GM23248 (cell line): ENCODE results near the gene CCDC167. TPM values are rescaled to one million over a fixed set of nuclear protein-coding genes. Genes with fewer than 3 reads are reported as not detected.

Source experiments
- DNase-seq: peaks from one replicate; pipeline ENCODE4 v3.0.0-alpha.2; 2015
- H2AFZ ChIP-seq: fragments of 200-600 bp; sonication (generic); 2 replicates; pipeline ENCODE4 v1.6.1; 2016; ENCODE audit warnings: antibody characterized with exemption
- H3F3A ChIP-seq: fragments of 200-600 bp; sonication (generic); 2 replicates; pipeline ENCODE4 v1.6.1; 2016; ENCODE audit warnings: mild to moderate bottlenecking, antibody characterized with exemption, mixed run types; ENCODE audit not compliant: insufficient read depth
- H3K27ac ChIP-seq: fragments of 200-600 bp; sonication (generic); 2 replicates; pipeline ENCODE4 v1.5.1; 2016; ENCODE audit warnings: mild to moderate bottlenecking
- H3K27me3 ChIP-seq: fragments of 200-600 bp; sonication (generic); replicated peaks from 2 replicates; pipeline ENCODE4 v1.6.1; 2016; ENCODE audit warnings: mild to moderate bottlenecking; ENCODE audit not compliant: insufficient read depth
- H3K36me3 ChIP-seq: fragments of 200-600 bp; sonication (generic); 2 replicates; pipeline ENCODE4 v1.6.1; 2016; ENCODE audit warnings: low read depth, mild to moderate bottlenecking
- H3K4me1 ChIP-seq: fragments of 200-600 bp; sonication (generic); 2 replicates; pipeline ENCODE4 v1.6.1; 2016; ENCODE audit warnings: mild to moderate bottlenecking; ENCODE audit not compliant: insufficient read depth
- H3K4me2 ChIP-seq: fragments of 200-600 bp; sonication (generic); one replicate; pipeline ENCODE4 v1.6.1; 2016; ENCODE audit warnings: mild to moderate bottlenecking; ENCODE audit not compliant: unreplicated experiment
- H3K4me3 ChIP-seq: fragments of 200-600 bp; sonication (generic); 2 replicates; pipeline ENCODE4 v1.5.1; 2016; ENCODE audit warnings: mild to moderate bottlenecking
- H3K79me2 ChIP-seq: fragments of 200-600 bp; sonication (generic); 2 replicates; pipeline ENCODE4 v1.6.1; 2016; ENCODE audit warnings: mild to moderate bottlenecking; ENCODE audit not compliant: insufficient read depth
- H3K9ac ChIP-seq: fragments of 200-600 bp; sonication (generic); 2 replicates; pipeline ENCODE4 v1.6.1; 2016; ENCODE audit warnings: mild to moderate bottlenecking
- H3K9me2 ChIP-seq: fragments of 200-600 bp; sonication (generic); 2 replicates; pipeline ENCODE4 v1.6.1; 2016; ENCODE audit warnings: mixed run types, mild to moderate bottlenecking, moderate library complexity; ENCODE audit not compliant: insufficient read depth
- H3K9me3 ChIP-seq: fragments of 200-600 bp; sonication (generic); one replicate; pipeline ENCODE4 v1.6.1; 2017; ENCODE audit warnings: low read depth
- H4K20me1 ChIP-seq: fragments of 200-600 bp; sonication (generic); 2 replicates; pipeline ENCODE4 v1.6.0; 2016; ENCODE audit not compliant: insufficient read depth
- EZH2 ChIP-seq: fragments of 200-600 bp; sonication (generic); IDR thresholded peaks from 2 replicates; pipeline ENCODE4 v1.6.1; 2018; ENCODE audit warnings: antibody characterized with exemption, mild to moderate bottlenecking; ENCODE audit not compliant: insufficient read depth, poor library complexity, severe bottlenecking
- EZH2phosphoT487 ChIP-seq: fragments of 200-600 bp; sonication (generic); IDR thresholded peaks from 2 replicates; pipeline ENCODE4 v1.6.1; 2018; ENCODE audit warnings: antibody characterized with exemption, moderate library complexity, mild to moderate bottlenecking, low read depth; ENCODE audit not compliant: insufficient read depth
- WGBS, 2 experiments: methylation state at CpG; one replicate each; pipeline ENCODE4 v1.1.6; 2015 to 2017; ENCODE audit warnings: low lambda C conversion rate in 2 of 2, low coverage in 1 of 2; ENCODE audit errors: missing lambda C conversion rate in 2 of 2; 5-methylcytosine and 5-hydroxymethylcytosine counted together
- in situ Hi-C: fragments of 300-500 bp; cut with MboI; formaldehyde crosslinking; loops from 2 replicates; pipeline ENCODE4 v1.15.0; 2020
- polyA plus RNA-seq: library from polyadenylated mRNA; unstranded; fragments of >200 nt; fragmentation: Nextera tagmentation; extraction: Ambion mirVana; gene quantifications from 2 replicates; pipeline ENCODE4 v1.2.1, GENCODE V29; 2016
- total RNA-seq: library from RNA; depleted of rRNA; stranded (reverse); fragments of >200 nt; shearing (Covaris generic); gene quantifications from 2 replicates; pipeline ENCODE4 v1.2.3, GENCODE V29; 2014

CCDC167 gene
- total and polyA plus RNA-seq, 2 experiments from 2014 or later: 35.8 to 51.0 TPM

DNA sequence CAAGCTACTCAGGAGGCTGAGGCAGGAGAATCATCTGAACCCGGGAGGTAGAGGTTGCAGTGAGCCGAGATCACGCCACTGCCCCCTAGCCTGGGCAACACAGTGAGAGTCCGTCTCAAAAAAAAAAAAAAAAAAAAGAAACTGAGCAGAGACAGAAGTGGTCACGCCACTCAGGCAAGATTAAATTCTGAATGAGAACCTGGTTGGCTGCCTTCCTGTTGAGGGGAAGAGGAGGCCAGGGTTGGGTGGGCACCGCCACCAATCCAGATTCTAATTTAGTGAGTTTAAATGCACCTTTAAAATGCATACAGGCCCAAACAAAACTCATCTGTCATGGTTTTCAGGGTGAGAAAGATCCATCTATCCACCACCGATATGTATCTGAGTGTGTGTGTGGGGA, 23.7 kb upstream of the CCDC167 start:
- no peak for TF ChIP-seq EZH2
- no peak for TF ChIP-seq EZH2phosphoT487
- H2AFZ ChIP-seq: no peak overlapping the region
- H3K4me3 ChIP-seq: no peak overlapping the region
- DNase-seq: no peak
- no peaks in the 10 kb centered on the region for H3K9me2 ChIP-seq
- H3K9me3 ChIP-seq: no peaks in the 10 kb centered on the region
- H3K36me3 ChIP-seq: no peaks in the 10 kb centered on the region
- H3K9ac ChIP-seq: no peak overlapping the region
- no peaks in the 10 kb centered on the region for H4K20me1 ChIP-seq
- no peaks in the 10 kb centered on the region for H3K4me1 ChIP-seq
- peaks cover 10% of the 10 kb centered on the region for H3K27me3 ChIP-seq
- no peak overlapping the region for H3K4me2 ChIP-seq
- H3K79me2 ChIP-seq: no peaks in the 10 kb centered on the region
- in situ Hi-C loops: no loop called here
- no peak overlapping the region for H3K27ac ChIP-seq
- 51 to 53% methylated on average over 6 to 7 of the region's 7 CpGs for WGBS, 2 experiments
- 0 out of 2 replicates have a peak, but pooled peaks cover 3% of the 10 kb centered on the region for H3F3A ChIP-seq

DNA sequence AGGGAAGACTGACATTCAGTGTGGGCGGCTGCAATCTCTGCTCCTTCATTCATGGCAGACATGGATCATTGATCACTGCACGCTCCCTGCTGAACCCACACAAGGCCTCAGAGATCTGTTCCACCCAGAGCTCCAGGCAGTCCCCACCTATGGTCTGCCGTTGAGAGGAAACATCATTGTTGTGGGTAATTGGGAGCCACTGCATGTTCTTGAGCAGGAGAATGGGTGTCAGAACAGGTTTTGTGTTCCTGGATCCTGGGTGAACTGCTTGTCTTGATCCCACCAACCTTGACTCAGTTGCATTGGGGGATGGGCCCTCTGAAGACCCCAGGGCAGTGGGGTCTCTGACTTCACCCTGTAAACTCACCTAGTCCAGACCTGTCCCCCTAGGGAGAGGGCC, 23.1 kb upstream of the CCDC167 start:
- Histone ChIP-seq H3K4me2 (no peak overlapping the region), H3K9me2 (no peaks in the 10 kb centered on the region), H2AFZ (no peak overlapping the region), H3K79me2 (no peaks in the 10 kb centered on the region), H3K36me3 (no peaks in the 10 kb centered on the region), H4K20me1 (no peaks in the 10 kb centered on the region), H3F3A (0 out of 2 replicates have a peak, but pooled peaks cover 3% of the 10 kb centered on the region), H3K27ac (no peak overlapping the region), H3K4me3 (no peak overlapping the region), H3K27me3 (peaks cover 5% of the 10 kb centered on the region), H3K4me1 (no peaks in the 10 kb centered on the region), H3K9me3 (no peaks in the 10 kb centered on the region), H3K9ac (no peak overlapping the region)
- WGBS, 2 experiments: 55 to 62% methylated on average over 3 of the region's 3 CpGs
- in situ Hi-C loops: no loop called here
- DNase-seq: no peak
- TF ChIP-seq EZH2 (no peak), EZH2phosphoT487 (no peak)

- H3K4me2 ChIP-seq: no peak overlapping the region
- in situ Hi-C loops: no loop called here
- H4K20me1 ChIP-seq: no peaks in the 10 kb centered on the region
- H3K27ac ChIP-seq: no peak overlapping the region
- H3F3A ChIP-seq: 0 out of 2 replicates have a peak, but pooled peaks cover 3% of the 10 kb centered on the region
- H3K27me3 ChIP-seq: peaks cover 3% of the 10 kb centered on the region; the same call in 1 of the 2 replicates
- no peaks in the 10 kb centered on the region for H3K79me2 ChIP-seq
- no peaks in the 10 kb centered on the region for H3K9me2 ChIP-seq
- TF ChIP-seq EZH2: no peak
- TF ChIP-seq EZH2phosphoT487: no peak
- 49 to 50% methylated on average over 4 of the region's 4 CpGs for WGBS, 2 experiments
- H3K36me3 ChIP-seq: no peaks in the 10 kb centered on the region
- no peak overlapping the region for H2AFZ ChIP-seq
- no peaks in the 10 kb centered on the region for H3K4me1 ChIP-seq
- H3K4me3 ChIP-seq: no peak overlapping the region
- no peaks in the 10 kb centered on the region for H3K9me3 ChIP-seq
- DNase-seq: no peak
- H3K9ac ChIP-seq: no peak overlapping the region
Observed at GRCh38 chr6:37521674-37522073, 22.0 kb upstream of the CCDC167 start.

- in situ Hi-C loops: no loop called here
- WGBS, 2 experiments: 78 to 82% methylated on average over 5 to 6 of the region's 6 CpGs
- no peaks in the 10 kb centered on the region for H3K4me1 ChIP-seq
Observed at GRCh38 chr6:37520926-37521325, 21.2 kb upstream of the CCDC167 start.

DNA sequence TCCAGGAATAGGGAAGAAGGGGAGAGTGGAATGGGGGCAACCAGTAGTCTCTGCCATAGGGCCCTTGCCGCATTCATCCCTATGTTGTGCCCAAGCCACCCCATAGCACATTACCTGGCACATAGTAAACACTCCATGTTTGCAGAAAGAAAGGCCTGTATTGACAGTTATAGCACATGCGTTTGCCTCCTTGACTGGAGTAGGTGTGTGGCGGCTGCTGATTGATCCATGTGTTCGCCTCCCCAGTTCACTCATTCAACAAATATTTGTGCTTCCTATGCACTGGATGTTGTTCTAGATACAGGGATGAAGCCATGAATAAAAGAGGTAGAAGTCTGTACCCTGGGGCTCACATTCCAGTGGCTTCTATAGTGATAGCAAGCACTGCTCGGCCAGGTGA, 19.8 kb upstream of the CCDC167 start:
- no peak for TF ChIP-seq EZH2phosphoT487
- no peak for TF ChIP-seq EZH2
- Histone ChIP-seq H3K9me2 (no peaks in the 10 kb centered on the region), H3K9me3 (no peaks in the 10 kb centered on the region), H3K4me1 (no peaks in the 10 kb centered on the region), H2AFZ (no peak overlapping the region), H3F3A (0 out of 2 replicates have a peak, but pooled peaks cover 2% of the 10 kb centered on the region), H3K79me2 (no peaks in the 10 kb centered on the region), H4K20me1 (no peaks in the 10 kb centered on the region), H3K27me3 (peaks cover 3% of the 10 kb centered on the region; the same call in 1 of the 2 replicates), H3K27ac (no peak overlapping the region), H3K4me3 (no peak overlapping the region), H3K4me2 (no peak overlapping the region), H3K36me3 (no peaks in the 10 kb centered on the region), H3K9ac (no peak overlapping the region)
- no peak for DNase-seq
- 88 to 91% methylated on average over 5 of the region's 5 CpGs for WGBS, 2 experiments
- in situ Hi-C loops: no loop called here

More at GRCh38 chr6:37520926-37521325, 21.2 kb upstream of the CCDC167 start:
- H3K9me3 ChIP-seq: no peaks in the 10 kb centered on the region
- H3K79me2 ChIP-seq: no peaks in the 10 kb centered on the region
- peaks cover 3% of the 10 kb centered on the region; the same call in 1 of the 2 replicates for H3K27me3 ChIP-seq
- no peaks in the 10 kb centered on the region for H3K36me3 ChIP-seq
- H2AFZ ChIP-seq: no peak overlapping the region
- H3K27ac ChIP-seq: no peak overlapping the region
- H3K4me2 ChIP-seq: no peak overlapping the region
- 0 out of 2 replicates have a peak, but pooled peaks cover 3% of the 10 kb centered on the region for H3F3A ChIP-seq
- H3K9me2 ChIP-seq: no peaks in the 10 kb centered on the region
- no peak overlapping the region for H3K4me3 ChIP-seq
- DNase-seq: no peak
- no peak for TF ChIP-seq EZH2
- no peak for TF ChIP-seq EZH2phosphoT487
- no peaks in the 10 kb centered on the region for H4K20me1 ChIP-seq
- H3K9ac ChIP-seq: no peak overlapping the region
